ENCODE results near the gene KRABD2.

KRABD2 gene

GRCh38 chr17:8332688-8333087 is 43.8 kb downstream of the KRABD2 start:
- Histone ChIP-seq H3K27ac (ENCODE audit: low read length) (no peak overlapping the region), H4K20me1 (ENCODE audit: insufficient read depth, low read length) (no peaks in the 10 kb centered on the region), H3K79me2 (ENCODE audit: low read length) (no peaks in the 10 kb centered on the region), H3K4me2 (ENCODE audit: low read depth, low read length) (no peak overlapping the region), H3K4me3 (ENCODE audit: low read length) (no peak overlapping the region), H3K9me2 (replicated peaks; ENCODE audit: insufficient read depth, low read length) (no peaks in the 10 kb centered on the region), H3K9ac (ENCODE audit: low read length) (no peak overlapping the region), H3K9me3 (replicated peaks; ENCODE audit: insufficient read depth, low read length) (no peaks in the 10 kb centered on the region), H3K36me3 (replicated peaks; ENCODE audit: insufficient read depth, low read length) (no peaks in the 10 kb centered on the region), H3K4me1 (ENCODE audit: low read length) (no peaks in the 10 kb centered on the region), H3F3A (ENCODE audit: insufficient read depth, low read length) (no peaks in the 10 kb centered on the region), H2AFZ (ENCODE audit: low read length) (no peak overlapping the region), H3K27me3 (replicated peaks; ENCODE audit: insufficient read depth, low read length) (0 out of 2 replicates have a peak, but pooled peaks cover 3% of the 10 kb centered on the region)
- TF ChIP-seq EZH2phosphoT487 (IDR thresholded peaks at IDR 0.05; ENCODE audit: low read length) (no peak), EZH2 (optimal IDR thresholded peaks at IDR 0.05; ENCODE audit: low read depth, low read length) (no peak)
- TF ChIP-seq, protein P1, sequence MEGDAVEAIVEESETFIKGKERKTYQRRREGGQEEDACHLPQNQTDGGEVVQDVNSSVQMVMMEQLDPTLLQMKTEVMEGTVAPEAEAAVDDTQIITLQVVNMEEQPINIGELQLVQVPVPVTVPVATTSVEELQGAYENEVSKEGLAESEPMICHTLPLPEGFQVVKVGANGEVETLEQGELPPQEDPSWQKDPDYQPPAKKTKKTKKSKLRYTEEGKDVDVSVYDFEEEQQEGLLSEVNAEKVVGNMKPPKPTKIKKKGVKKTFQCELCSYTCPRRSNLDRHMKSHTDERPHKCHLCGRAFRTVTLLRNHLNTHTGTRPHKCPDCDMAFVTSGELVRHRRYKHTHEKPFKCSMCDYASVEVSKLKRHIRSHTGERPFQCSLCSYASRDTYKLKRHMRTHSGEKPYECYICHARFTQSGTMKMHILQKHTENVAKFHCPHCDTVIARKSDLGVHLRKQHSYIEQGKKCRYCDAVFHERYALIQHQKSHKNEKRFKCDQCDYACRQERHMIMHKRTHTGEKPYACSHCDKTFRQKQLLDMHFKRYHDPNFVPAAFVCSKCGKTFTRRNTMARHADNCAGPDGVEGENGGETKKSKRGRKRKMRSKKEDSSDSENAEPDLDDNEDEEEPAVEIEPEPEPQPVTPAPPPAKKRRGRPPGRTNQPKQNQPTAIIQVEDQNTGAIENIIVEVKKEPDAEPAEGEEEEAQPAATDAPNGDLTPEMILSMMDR (IDR thresholded peaks at IDR 0.05; ENCODE audit: low read length) = no peak
- no peak for DNase-seq

- Histone ChIP-seq H2AFZ (ENCODE audit: low read length) (no peak overlapping the region), H3K9me2 (replicated peaks; ENCODE audit: insufficient read depth, low read length) (no peaks in the 10 kb centered on the region), H3F3A (ENCODE audit: insufficient read depth, low read length) (no peaks in the 10 kb centered on the region), H4K20me1 (ENCODE audit: insufficient read depth, low read length) (no peaks in the 10 kb centered on the region), H3K36me3 (replicated peaks; ENCODE audit: insufficient read depth, low read length) (no peaks in the 10 kb centered on the region), H3K79me2 (ENCODE audit: low read length) (no peaks in the 10 kb centered on the region), H3K4me2 (ENCODE audit: low read depth, low read length) (no peak overlapping the region), H3K27ac (ENCODE audit: low read length) (no peak overlapping the region), H3K4me3 (ENCODE audit: low read length) (no peak overlapping the region), H3K27me3 (replicated peaks; ENCODE audit: insufficient read depth, low read length) (peaks cover 8% of the 10 kb centered on the region), H3K4me1 (ENCODE audit: low read length) (no peaks in the 10 kb centered on the region), H3K9me3 (replicated peaks; ENCODE audit: insufficient read depth, low read length) (no peaks in the 10 kb centered on the region), H3K9ac (ENCODE audit: low read length) (no peak overlapping the region)
- TF ChIP-seq EZH2phosphoT487 (IDR thresholded peaks at IDR 0.05; ENCODE audit: low read length) = no peak
- TF ChIP-seq, protein P1 (IDR thresholded peaks at IDR 0.05; ENCODE audit: low read length) = no peak
- no peak for TF ChIP-seq EZH2 (optimal IDR thresholded peaks at IDR 0.05; ENCODE audit: low read depth, low read length)
- DNase-seq = no peak
Observed at GRCh38 chr17:8332128-8332527, 44.4 kb downstream of the KRABD2 start.

DNA sequence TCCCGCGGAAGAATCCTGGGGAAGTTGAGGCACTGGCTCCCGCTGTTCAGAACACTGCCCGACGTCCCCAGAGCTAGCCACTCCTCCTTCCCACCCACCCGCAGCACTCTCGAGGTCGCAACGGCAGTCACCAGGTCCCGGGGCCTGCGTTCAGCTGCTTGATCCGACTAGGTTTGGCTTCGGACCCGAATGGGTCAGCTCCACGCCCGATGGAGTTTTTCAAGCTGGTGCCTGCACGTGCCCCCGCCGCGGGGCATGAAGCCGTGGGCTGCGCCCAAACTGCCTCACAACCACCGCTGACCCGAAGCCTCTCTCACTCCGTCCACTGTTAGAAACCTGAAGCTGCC is 49.2 kb downstream of the KRABD2 start:
- Histone ChIP-seq H2AFZ (ENCODE audit: low read length) (peak overlapping the region; percentile 70), H3K27me3 (replicated peaks; ENCODE audit: insufficient read depth, low read length) (peaks cover 36% of the 10 kb centered on the region), H3K9me2 (replicated peaks; ENCODE audit: insufficient read depth, low read length) (no peaks in the 10 kb centered on the region), H3K9ac (ENCODE audit: low read length) (no peak overlapping the region), H3K27ac (ENCODE audit: low read length) (no peak overlapping the region), H3F3A (ENCODE audit: insufficient read depth, low read length) (no peaks in the 10 kb centered on the region), H3K79me2 (ENCODE audit: low read length) (no peaks in the 10 kb centered on the region), H3K4me1 (ENCODE audit: low read length) (no peaks in the 10 kb centered on the region; the same call in 1 of the 2 replicates), H3K9me3 (replicated peaks; ENCODE audit: insufficient read depth, low read length) (no peaks in the 10 kb centered on the region), H3K36me3 (replicated peaks; ENCODE audit: insufficient read depth, low read length) (no peaks in the 10 kb centered on the region), H3K4me2 (ENCODE audit: low read depth, low read length) (peak overlapping the region; percentile 61), H4K20me1 (ENCODE audit: insufficient read depth, low read length) (no peaks in the 10 kb centered on the region), H3K4me3 (ENCODE audit: low read length) (peak overlapping the region; percentile 35)
- no peak for TF ChIP-seq EZH2 (optimal IDR thresholded peaks at IDR 0.05; ENCODE audit: low read depth, low read length)
- no peak for TF ChIP-seq EZH2phosphoT487 (IDR thresholded peaks at IDR 0.05; ENCODE audit: low read length)
- no peak for DNase-seq
